Measurements from ENCODE around the gene NIN. TPM values are rescaled to one million over a fixed set of nuclear protein-coding genes. Genes with fewer than 3 reads are reported as not detected.

The NIN gene
- total RNA-seq, 6 experiments from 2014 or later = 43.7 to 66.3 (median 57.4) TPM

- DNase-seq = no peak
- peaks cover 27% of the 10 kb centered on the region for H3K36me3 Mint-ChIP-seq (ENCODE audit: low read depth)
- H3K4me1 Mint-ChIP-seq (ENCODE audit: low read depth) = peaks cover 14% of the 10 kb centered on the region
- H3K27me3 Mint-ChIP-seq (ENCODE audit: insufficient read depth) = no peaks in the 10 kb centered on the region; the same call in 1 of the 2 replicates
- TF ChIP-seq, protein P1, sequence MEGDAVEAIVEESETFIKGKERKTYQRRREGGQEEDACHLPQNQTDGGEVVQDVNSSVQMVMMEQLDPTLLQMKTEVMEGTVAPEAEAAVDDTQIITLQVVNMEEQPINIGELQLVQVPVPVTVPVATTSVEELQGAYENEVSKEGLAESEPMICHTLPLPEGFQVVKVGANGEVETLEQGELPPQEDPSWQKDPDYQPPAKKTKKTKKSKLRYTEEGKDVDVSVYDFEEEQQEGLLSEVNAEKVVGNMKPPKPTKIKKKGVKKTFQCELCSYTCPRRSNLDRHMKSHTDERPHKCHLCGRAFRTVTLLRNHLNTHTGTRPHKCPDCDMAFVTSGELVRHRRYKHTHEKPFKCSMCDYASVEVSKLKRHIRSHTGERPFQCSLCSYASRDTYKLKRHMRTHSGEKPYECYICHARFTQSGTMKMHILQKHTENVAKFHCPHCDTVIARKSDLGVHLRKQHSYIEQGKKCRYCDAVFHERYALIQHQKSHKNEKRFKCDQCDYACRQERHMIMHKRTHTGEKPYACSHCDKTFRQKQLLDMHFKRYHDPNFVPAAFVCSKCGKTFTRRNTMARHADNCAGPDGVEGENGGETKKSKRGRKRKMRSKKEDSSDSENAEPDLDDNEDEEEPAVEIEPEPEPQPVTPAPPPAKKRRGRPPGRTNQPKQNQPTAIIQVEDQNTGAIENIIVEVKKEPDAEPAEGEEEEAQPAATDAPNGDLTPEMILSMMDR (IDR thresholded peaks at IDR 0.05) = no peak
- H3K9me3 Mint-ChIP-seq = peaks cover 3% of the 10 kb centered on the region; the same call in 1 of the 2 replicates
- H3K27ac Mint-ChIP-seq = no peak overlapping the region
- no peak overlapping the region for H3K4me3 Mint-ChIP-seq
These were observed 86.7 kb downstream of the NIN start for GRCh38 chr14:50744231-50744630.

- H3K36me3 Mint-ChIP-seq (ENCODE audit: low read depth) = peaks cover 16% of the 10 kb centered on the region
- peak overlapping the region; percentile 67 for H3K27ac Mint-ChIP-seq
- no peak overlapping the region for H3K4me3 Mint-ChIP-seq
- DNase-seq = peak; percentile 17
- no peaks in the 10 kb centered on the region for H3K9me3 Mint-ChIP-seq
- no peaks in the 10 kb centered on the region for H3K27me3 Mint-ChIP-seq (ENCODE audit: insufficient read depth)
- peaks cover 14% of the 10 kb centered on the region for H3K4me1 Mint-ChIP-seq (ENCODE audit: low read depth)
- TF ChIP-seq, protein P1 (IDR thresholded peaks at IDR 0.05) = no peak
These were observed 89.4 kb downstream of the NIN start for GRCh38 chr14:50741567-50741966.

- Mint-ChIP-seq H3K9me3 (no peaks in the 10 kb centered on the region), H3K4me1 (ENCODE audit: low read depth) (peaks cover 14% of the 10 kb centered on the region), H3K27me3 (ENCODE audit: insufficient read depth) (no peaks in the 10 kb centered on the region), H3K36me3 (ENCODE audit: low read depth) (peaks cover 16% of the 10 kb centered on the region), H3K4me3 (no peak overlapping the region), H3K27ac (peak overlapping the region; percentile 67)
- TF ChIP-seq, protein P1 (IDR thresholded peaks at IDR 0.05) = no peak
- no peak for DNase-seq
These were observed 90.1 kb downstream of the NIN start for GRCh38 chr14:50740856-50741255.

GRCh38 chr14:50739186-50739585 lies 91.8 kb downstream of the NIN start:
- Mint-ChIP-seq H3K27ac (no peak overlapping the region), H3K27me3 (ENCODE audit: insufficient read depth) (no peaks in the 10 kb centered on the region), H3K36me3 (ENCODE audit: low read depth) (peaks cover 16% of the 10 kb centered on the region), H3K4me3 (no peak overlapping the region), H3K4me1 (ENCODE audit: low read depth) (peaks cover 14% of the 10 kb centered on the region), H3K9me3 (no peaks in the 10 kb centered on the region)
- no peak for DNase-seq
- TF ChIP-seq, protein P1 (IDR thresholded peaks at IDR 0.05) = no peak

DNA sequence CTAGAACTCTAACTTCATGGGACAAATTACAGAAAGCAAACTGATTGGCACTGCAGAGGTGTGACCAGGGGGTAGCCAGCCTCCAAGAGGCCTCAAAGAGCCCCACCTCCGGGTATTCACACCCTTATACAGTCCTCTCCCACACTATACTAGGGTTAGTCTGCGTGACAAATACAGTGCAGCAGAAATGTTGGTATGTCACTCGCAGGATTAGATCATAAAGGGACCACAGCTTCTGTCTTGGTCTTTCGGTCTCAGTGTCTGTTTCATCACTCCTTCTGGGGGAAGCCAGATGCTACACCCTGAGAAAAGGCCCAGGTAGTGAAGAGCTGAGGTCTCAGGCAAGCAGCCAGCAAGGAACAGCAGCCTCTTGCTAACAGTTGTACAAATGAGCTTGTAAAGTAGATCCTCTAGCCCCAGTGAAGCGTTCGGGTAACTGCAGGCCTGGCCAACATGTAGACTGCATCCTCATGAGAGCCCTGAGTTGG lies 94.0 kb downstream of the NIN start:
- Mint-ChIP-seq H3K4me1 (ENCODE audit: low read depth) (peaks cover 13% of the 10 kb centered on the region), H3K9me3 (no peaks in the 10 kb centered on the region), H3K4me3 (no peak overlapping the region), H3K36me3 (ENCODE audit: low read depth) (peaks cover 19% of the 10 kb centered on the region), H3K27me3 (ENCODE audit: insufficient read depth) (no peaks in the 10 kb centered on the region), H3K27ac (no peak overlapping the region)
- TF ChIP-seq, protein P1 (IDR thresholded peaks at IDR 0.05) = no peak
- no peak for DNase-seq
